DMS79 (cell line): ENCODE results near the gene LIMCH1.
"Not testable (repeated sequence)": the region's sequence is repeated elsewhere in the genome, so short reads cannot be mapped to it uniquely, and the experiment has no call there.

Experiments used
- DNase-seq: peaks from one replicate; lab custom pipeline; 2025; lab: John Stamatoyannopoulos, UW

The LIMCH1 gene

GRCh38 chr4:41723286-41723685 lies 185.3 kb downstream of the LIMCH1 start:
- DNase-seq, result no peak

GRCh38 chr4:41725254-41725653 lies 187.3 kb downstream of the LIMCH1 start:
- DNase-seq, result no peak

GRCh38 chr4:41727861-41728572 lies 190.1 kb downstream of the LIMCH1 start:
- no peak for DNase-seq

GRCh38 chr4:41728573-41728913 lies 190.6 kb downstream of the LIMCH1 start:
- no peak for DNase-seq

- no peak for DNase-seq
These were observed 193.7 kb downstream of the LIMCH1 start for GRCh38 chr4:41731569-41732126.

- DNase-seq, result no peak
These were observed 196.4 kb downstream of the LIMCH1 start for GRCh38 chr4:41734371-41734770.

- not testable (repeated sequence) for DNase-seq
These were observed 199.5 kb downstream of the LIMCH1 start for GRCh38 chr4:41737491-41737890.

- no peak for DNase-seq
These were observed 203.4 kb downstream of the LIMCH1 start for GRCh38 chr4:41741354-41741753.

GRCh38 chr4:41744572-41745291 lies 206.8 kb downstream of the LIMCH1 start:
- DNase-seq, result no peak

GRCh38 chr4:41745292-41746024 lies 207.5 kb downstream of the LIMCH1 start:
- no peak for DNase-seq

GRCh38 chr4:41746025-41746439 lies 208.1 kb downstream of the LIMCH1 start:
- DNase-seq, result no peak

GRCh38 chr4:41746440-41747229 lies 208.7 kb downstream of the LIMCH1 start:
- DNase-seq, result no peak

GRCh38 chr4:41747230-41748055 lies 209.5 kb downstream of the LIMCH1 start:
- no peak for DNase-seq

GRCh38 chr4:41748074-41748570 lies 210.2 kb downstream of the LIMCH1 start:
- DNase-seq, result no peak

GRCh38 chr4:41748571-41749475 lies 210.9 kb downstream of the LIMCH1 start, which contains the start of gene PHOX2B:
PHOX2B (minus strand) TSS chr4:41748725; CDS start chr4:41748610, 115 bp downstream.
- peak; percentile 5 for DNase-seq

- no peak for DNase-seq
These were observed 211.7 kb downstream of the LIMCH1 start for GRCh38 chr4:41749631-41750039.
